Measurements from ENCODE around the gene ELMO2. TPM values are rescaled to one million over a fixed set of nuclear protein-coding genes. Genes with fewer than 3 reads are reported as not detected.
A peak's percentile ranks its signal among the peaks of the same experiment; 100 is the strongest.

Gene ELMO2
- total RNA-seq, 1 donor from 2014 or later: 60.3 TPM

GRCh38 chr20:46343975-46344357 lies 62.4 kb downstream of the ELMO2 start:
- TF ChIP-seq, protein P1, sequence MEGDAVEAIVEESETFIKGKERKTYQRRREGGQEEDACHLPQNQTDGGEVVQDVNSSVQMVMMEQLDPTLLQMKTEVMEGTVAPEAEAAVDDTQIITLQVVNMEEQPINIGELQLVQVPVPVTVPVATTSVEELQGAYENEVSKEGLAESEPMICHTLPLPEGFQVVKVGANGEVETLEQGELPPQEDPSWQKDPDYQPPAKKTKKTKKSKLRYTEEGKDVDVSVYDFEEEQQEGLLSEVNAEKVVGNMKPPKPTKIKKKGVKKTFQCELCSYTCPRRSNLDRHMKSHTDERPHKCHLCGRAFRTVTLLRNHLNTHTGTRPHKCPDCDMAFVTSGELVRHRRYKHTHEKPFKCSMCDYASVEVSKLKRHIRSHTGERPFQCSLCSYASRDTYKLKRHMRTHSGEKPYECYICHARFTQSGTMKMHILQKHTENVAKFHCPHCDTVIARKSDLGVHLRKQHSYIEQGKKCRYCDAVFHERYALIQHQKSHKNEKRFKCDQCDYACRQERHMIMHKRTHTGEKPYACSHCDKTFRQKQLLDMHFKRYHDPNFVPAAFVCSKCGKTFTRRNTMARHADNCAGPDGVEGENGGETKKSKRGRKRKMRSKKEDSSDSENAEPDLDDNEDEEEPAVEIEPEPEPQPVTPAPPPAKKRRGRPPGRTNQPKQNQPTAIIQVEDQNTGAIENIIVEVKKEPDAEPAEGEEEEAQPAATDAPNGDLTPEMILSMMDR (IDR thresholded peaks at IDR 0.05; ENCODE audit: partially characterized antibody, unreplicated experiment): no peak
- H3K4me3 Mint-ChIP-seq (ENCODE audit: unreplicated experiment): peak overlapping the region; percentile 28

GRCh38 chr20:46343348-46343974 lies 63.0 kb downstream of the ELMO2 start:
- peaks cover 14% of the 10 kb centered on the region for H3K9me3 Mint-ChIP-seq (ENCODE audit: unreplicated experiment)
- TF ChIP-seq, protein P1 (IDR thresholded peaks at IDR 0.05; ENCODE audit: partially characterized antibody, unreplicated experiment): no peak
- H3K4me3 Mint-ChIP-seq (ENCODE audit: unreplicated experiment): peak overlapping the region; percentile 57
- peaks cover 8% of the 10 kb centered on the region for H3K27me3 Mint-ChIP-seq (ENCODE audit: unreplicated experiment)
- H3K27ac Mint-ChIP-seq (ENCODE audit: unreplicated experiment): peak overlapping the region; percentile 84
- H3K4me1 Mint-ChIP-seq (ENCODE audit: low read depth, unreplicated experiment): peaks cover 49% of the 10 kb centered on the region
- no peaks in the 10 kb centered on the region for H3K36me3 Mint-ChIP-seq (ENCODE audit: unreplicated experiment)
- DNase-seq: peak; percentile 66

More at GRCh38 chr20:46343975-46344357, 62.4 kb downstream of the ELMO2 start:
- Mint-ChIP-seq H3K27me3 (ENCODE audit: unreplicated experiment) (peaks cover 8% of the 10 kb centered on the region), H3K4me1 (ENCODE audit: low read depth, unreplicated experiment) (peaks cover 49% of the 10 kb centered on the region), H3K36me3 (ENCODE audit: unreplicated experiment) (no peaks in the 10 kb centered on the region), H3K9me3 (ENCODE audit: unreplicated experiment) (peaks cover 14% of the 10 kb centered on the region), H3K27ac (ENCODE audit: unreplicated experiment) (peak overlapping the region; percentile 84)
- no peak for DNase-seq

DNA sequence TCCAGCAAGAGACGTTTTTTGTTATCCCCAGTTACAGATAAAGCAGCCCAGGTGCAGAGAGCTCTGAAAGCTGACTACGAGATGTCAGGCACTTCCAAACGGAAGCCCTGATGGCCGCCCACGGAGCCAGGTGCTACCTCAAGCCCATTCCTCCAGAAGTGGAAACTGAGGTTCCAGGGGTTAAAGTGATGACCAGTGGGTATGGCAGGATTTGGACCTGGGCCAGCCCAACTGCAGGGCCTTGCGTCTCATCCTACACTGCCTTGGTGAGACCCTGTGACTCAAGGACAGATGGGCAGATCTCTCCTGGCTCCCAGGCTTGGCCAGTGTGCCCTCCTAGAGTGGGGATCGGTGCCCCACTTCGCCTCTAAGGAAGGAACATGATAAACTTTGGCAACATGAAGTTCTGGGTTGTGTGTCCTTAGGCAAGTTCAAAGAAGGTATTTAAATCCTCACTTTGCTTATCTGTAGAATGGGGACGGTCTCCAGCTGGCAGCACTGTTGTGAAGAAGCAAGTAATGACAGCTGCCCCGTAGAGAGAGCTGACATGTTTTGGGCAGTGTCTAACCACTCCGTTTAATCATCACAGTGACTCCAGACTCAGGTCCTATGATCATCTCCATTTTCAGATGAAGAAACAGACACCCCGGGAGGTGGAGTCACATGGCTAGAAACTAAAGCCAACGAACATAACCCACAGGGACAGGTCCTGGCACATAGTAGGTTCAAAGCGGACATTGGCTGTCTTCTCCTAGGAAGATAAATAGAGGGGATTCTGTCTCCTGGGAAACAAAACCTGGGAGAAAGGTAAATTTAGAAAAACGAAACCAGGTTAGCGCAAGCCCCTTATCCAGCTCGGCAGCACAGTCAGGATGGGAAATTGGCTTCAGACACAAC lies 63.7 kb downstream of the ELMO2 start:
- H3K4me1 Mint-ChIP-seq (ENCODE audit: low read depth, unreplicated experiment): peaks cover 47% of the 10 kb centered on the region
- peak overlapping the region; percentile 79 for H3K27ac Mint-ChIP-seq (ENCODE audit: unreplicated experiment)

DNA sequence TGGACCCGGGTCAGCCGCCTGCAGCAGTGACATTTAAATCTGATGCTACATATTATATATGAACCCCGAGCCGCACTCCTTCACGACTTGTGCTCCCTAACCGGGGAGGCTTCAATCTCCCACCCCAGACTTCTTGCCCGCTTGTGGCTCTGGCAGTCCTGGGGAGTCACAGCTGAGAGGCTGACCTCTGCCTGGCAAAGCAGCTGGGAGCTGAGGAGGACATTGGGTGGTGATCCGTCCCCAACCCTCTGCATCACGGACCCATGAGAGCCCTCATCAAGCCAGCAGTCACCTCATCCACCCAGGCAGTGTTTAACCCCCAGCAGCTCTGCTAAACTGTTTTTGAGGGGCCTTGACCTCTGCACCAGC lies 64.4 kb downstream of the ELMO2 start:
- peaks cover 14% of the 10 kb centered on the region for H3K9me3 Mint-ChIP-seq (ENCODE audit: unreplicated experiment)
- no peak overlapping the region for H3K4me3 Mint-ChIP-seq (ENCODE audit: unreplicated experiment)
- TF ChIP-seq, protein P1 (IDR thresholded peaks at IDR 0.05; ENCODE audit: partially characterized antibody, unreplicated experiment): no peak
- H3K4me1 Mint-ChIP-seq (ENCODE audit: low read depth, unreplicated experiment): peaks cover 41% of the 10 kb centered on the region
- DNase-seq: no peak
- no peak overlapping the region for H3K27ac Mint-ChIP-seq (ENCODE audit: unreplicated experiment)
- no peaks in the 10 kb centered on the region for H3K36me3 Mint-ChIP-seq (ENCODE audit: unreplicated experiment)
- peaks cover 8% of the 10 kb centered on the region for H3K27me3 Mint-ChIP-seq (ENCODE audit: unreplicated experiment)

More for the DNA sequence above, 63.7 kb downstream of the ELMO2 start:
- H3K27me3 Mint-ChIP-seq (ENCODE audit: unreplicated experiment): peaks cover 8% of the 10 kb centered on the region
- H3K4me3 Mint-ChIP-seq (ENCODE audit: unreplicated experiment): peak overlapping the region; percentile 57
- H3K9me3 Mint-ChIP-seq (ENCODE audit: unreplicated experiment): peaks cover 14% of the 10 kb centered on the region
- TF ChIP-seq, protein P1 (IDR thresholded peaks at IDR 0.05; ENCODE audit: partially characterized antibody, unreplicated experiment): no peak
- DNase-seq: no peak
- no peaks in the 10 kb centered on the region for H3K36me3 Mint-ChIP-seq (ENCODE audit: unreplicated experiment)

Measured in glutamatergic neuron (in vitro differentiated cells).